Tibial nerve (tissue), 4 donors: Measurements from ENCODE around the gene AUTS2. TPM values are rescaled to one million over a fixed set of nuclear protein-coding genes. Genes with fewer than 3 reads are reported as not detected.

ENCODE experiments used
- DNase-seq, 2 donors: peaks; one replicate each; pipeline ENCODE4 v3.0.0-alpha.2; 2019; ENCODE audit warnings: low spot score in 2 of 2
- H3K27ac ChIP-seq, 4 donors: fragments of 200-600 bp; sonication (generic) in 3 of 4; one replicate each; pipeline ENCODE4 v1.5.1; 2017 to 2019; ENCODE audit warnings: mild to moderate bottlenecking in 1 of 4
- H3K27me3 ChIP-seq, 2 donors: fragments of 200-600 bp; sonication (generic) in 1 of 2; one replicate each; pipeline versions ENCODE4 v1.5.1 to v1.6.0; 2017 to 2019
- H3K36me3 ChIP-seq, 3 donors: fragments of 200-600 bp; sonication (generic); one replicate each; pipeline ENCODE4 v1.5.1; 2018 to 2019
- H3K4me1 ChIP-seq, 4 donors: fragments of 200-600 bp; sonication (generic) in 3 of 4; one replicate each; pipeline ENCODE4 v1.5.1; 2017 to 2019
- H3K4me3 ChIP-seq, 4 donors: fragments of 200-600 bp; sonication (generic) in 3 of 4; one replicate each; pipeline ENCODE4 v1.5.1; 2017 to 2019; ENCODE audit warnings: mild to moderate bottlenecking in 1 of 4, moderate library complexity in 1 of 4
- H3K9me3 ChIP-seq, 4 donors: fragments of 200-600 bp; sonication (generic) in 3 of 4; one replicate each; pipeline ENCODE4 v1.5.1; 2017 to 2019
- CTCF ChIP-seq, 5 experiments: fragments of 200-600 bp in 3 of 5; fragments of 450-650 bp in 2 of 5; sonication (generic) in 3 of 5; IDR thresholded peaks; one replicate each; pipeline ENCODE4 v1.5.1; 2016 to 2019; ENCODE audit warnings: antibody characterized with exemption in 5 of 5, mild to moderate bottlenecking in 3 of 5, moderate library complexity in 2 of 5
- EP300 ChIP-seq, 2 donors: sonication (generic); formaldehyde crosslinking; IDR thresholded peaks; one replicate each; pipeline ENCODE4 v1.6.1; 2017; ENCODE audit warnings: antibody characterized with exemption in 2 of 2, mild to moderate bottlenecking in 1 of 2
- POLR2A ChIP-seq, 2 donors: fragments of 450-650 bp; IDR thresholded peaks; one replicate each; pipeline ENCODE4 v1.6.1; 2017; ENCODE audit warnings: antibody characterized with exemption in 2 of 2, mild to moderate bottlenecking in 2 of 2, moderate library complexity in 2 of 2
- WGBS, 2 donors: methylation state at CpG; one replicate each; pipeline ENCODE4 v1.1.5; 2018; 5-methylcytosine and 5-hydroxymethylcytosine counted together
- total RNA-seq, 4 donors: library from RNA; depleted of rRNA; stranded (reverse); fragments of >200 nt; gene quantifications; one replicate each; pipeline ENCODE4 v1.1.0, GENCODE V29; 2016

Gene AUTS2
- total RNA-seq, 4 donors from 2014 or later = 56.6 to 87.9 (median 71.6) TPM

GRCh38 chr7:70654146-70654545, 1055.9 kb downstream of the AUTS2 start:
- H3K36me3 ChIP-seq = no peaks in the 10 kb centered on the region
- no peaks in the 10 kb centered on the region for H3K9me3 ChIP-seq
- no peak for DNase-seq
- no peaks in the 10 kb centered on the region for H3K4me1 ChIP-seq
- no peak overlapping the region for H3K4me3 ChIP-seq
- TF ChIP-seq POLR2A (IDR thresholded peaks at IDR 0.05) = no peak
- TF ChIP-seq EP300 (IDR thresholded peaks at IDR 0.05) = no peak
- no peak for TF ChIP-seq CTCF (IDR thresholded peaks at IDR 0.05)
- H3K27ac ChIP-seq = no peak overlapping the region
- 95 to 96% methylated on average over 3 of the region's 3 CpGs for WGBS, 2 donors
- H3K27me3 ChIP-seq = no peaks in the 10 kb centered on the region

- Histone ChIP-seq H3K27me3 (no peaks in the 10 kb centered on the region), H3K36me3 (no peaks in the 10 kb centered on the region), H3K4me3 (no peak overlapping the region), H3K27ac (peak overlapping the region in 1 of 4 donors; percentile 11), H3K4me1 (no peaks in the 10 kb centered on the region), H3K9me3 (no peaks in the 10 kb centered on the region)
- WGBS, 2 donors = 65 to 76% methylated on average over 5 of the region's 5 CpGs
- DNase-seq = no peak
- TF ChIP-seq CTCF (IDR thresholded peaks at IDR 0.05) (no peak), POLR2A (IDR thresholded peaks at IDR 0.05) (no peak), EP300 (IDR thresholded peaks at IDR 0.05) (no peak)
These were observed 1056.7 kb downstream of the AUTS2 start for GRCh38 chr7:70654979-70655378.

GRCh38 chr7:70655694-70656093, 1057.4 kb downstream of the AUTS2 start:
- Histone ChIP-seq H3K9me3 (no peaks in the 10 kb centered on the region), H3K4me1 (no peaks in the 10 kb centered on the region), H3K36me3 (no peaks in the 10 kb centered on the region), H3K27me3 (no peaks in the 10 kb centered on the region), H3K4me3 (no peak overlapping the region), H3K27ac (no peak overlapping the region)
- no peak for DNase-seq
- 90 to 92% methylated on average over 3 of the region's 3 CpGs for WGBS, 2 donors
- TF ChIP-seq EP300 (IDR thresholded peaks at IDR 0.05) = no peak
- TF ChIP-seq POLR2A (IDR thresholded peaks at IDR 0.05) = no peak
- TF ChIP-seq CTCF (IDR thresholded peaks at IDR 0.05) = no peak

GRCh38 chr7:70657571-70657970, 1059.3 kb downstream of the AUTS2 start:
- no peaks in the 10 kb centered on the region for H3K4me1 ChIP-seq
- H3K27me3 ChIP-seq = no peaks in the 10 kb centered on the region
- TF ChIP-seq CTCF (IDR thresholded peaks at IDR 0.05) (no peak), POLR2A (IDR thresholded peaks at IDR 0.05) (no peak), EP300 (IDR thresholded peaks at IDR 0.05) (no peak)
- H3K9me3 ChIP-seq = no peaks in the 10 kb centered on the region
- WGBS, 2 donors = 86 to 90% methylated on average over 5 of the region's 5 CpGs
- no peaks in the 10 kb centered on the region for H3K36me3 ChIP-seq
- DNase-seq = no peak
- H3K27ac ChIP-seq = no peak overlapping the region
- H3K4me3 ChIP-seq = no peak overlapping the region

GRCh38 chr7:70657989-70658632, 1059.8 kb downstream of the AUTS2 start:
- DNase-seq = no peak
- Histone ChIP-seq H3K4me3 (no peak overlapping the region), H3K4me1 (no peaks in the 10 kb centered on the region), H3K27ac (no peak overlapping the region), H3K27me3 (no peaks in the 10 kb centered on the region), H3K9me3 (no peaks in the 10 kb centered on the region), H3K36me3 (no peaks in the 10 kb centered on the region)
- TF ChIP-seq EP300 (IDR thresholded peaks at IDR 0.05) = no peak
- TF ChIP-seq CTCF (IDR thresholded peaks at IDR 0.05) = no peak
- no peak for TF ChIP-seq POLR2A (IDR thresholded peaks at IDR 0.05)
- 88 to 96% methylated on average over 9 of the region's 9 CpGs for WGBS, 2 donors
